Panc1 (cell line): ENCODE results near the gene SPOCK1. TPM values are rescaled to one million over a fixed set of nuclear protein-coding genes. Genes with fewer than 3 reads are reported as not detected.

ENCODE experiments used
- ATAC-seq: fragments of 200-7000 bp; cut with Tn5 transposase; 2 replicates; pipeline ENCODE4 v1.9.1; 2020; ENCODE audit warnings: mild to moderate bottlenecking, moderate library complexity
- BruUV-seq: library from RNA; stranded (reverse); fragments of 400-500 nt; replicated peaks from 2 replicates; lab custom pipeline; 2021; lab: Mats Ljungman, UMichigan
- CTCF ChIA-PET: fragments of 300-600 bp; sonication (Branson Sonifier 250); formaldehyde crosslinking; loops from one replicate; lab custom pipeline; 2022; ENCODE audit warnings: antibody characterized with exemption; lab: Charles Lee
- POLR2A ChIA-PET: fragments of 300-600 bp; sonication (Branson Sonifier 250); formaldehyde crosslinking; loops from one replicate; lab custom pipeline; 2022; ENCODE audit warnings: antibody characterized with exemption; lab: Charles Lee
- DNase-seq: peaks from one replicate; pipeline ENCODE4 v3.0.0-alpha.2; 2010; ENCODE audit warnings: low read depth, low spot score
- H3K27ac ChIP-seq: 2 replicates; pipeline ENCODE4 v1.5.1; 2011; ENCODE audit warnings: mild to moderate bottlenecking, low read length, inconsistent platforms
- H3K27me3 ChIP-seq: fragments of 200-500 bp; sonication (Bioruptor generic); 2 replicates; pipeline ENCODE4 v1.6.0; 2014; ENCODE audit warnings: low read length, inconsistent platforms; ENCODE audit not compliant: control insufficient read depth, insufficient read depth
- H3K36me3 ChIP-seq: fragments of 200-500 bp; sonication (Bioruptor generic); 2 replicates; pipeline ENCODE4 v1.5.1; 2014; ENCODE audit warnings: inconsistent platforms, mild to moderate bottlenecking, low read length, moderate library complexity; ENCODE audit not compliant: control insufficient read depth, insufficient read depth
- H3K4me1 ChIP-seq: 2 replicates; pipeline ENCODE4 v1.5.1; 2011; ENCODE audit warnings: inconsistent platforms, mild to moderate bottlenecking, low read length, moderate library complexity; ENCODE audit not compliant: control insufficient read depth, insufficient read depth
- H3K4me3 ChIP-seq, 2 experiments: 2 replicates each; pipeline ENCODE4 v1.5.1; 2011 to 2012; ENCODE audit warnings: low read depth in 2 of 2, low read length in 2 of 2, mild to moderate bottlenecking in 2 of 2, inconsistent platforms in 1 of 2, moderate library complexity in 1 of 2
- H3K9me3 ChIP-seq: fragments of 200-500 bp; sonication (Bioruptor generic); 2 replicates; pipeline ENCODE4 v1.5.1; 2014; ENCODE audit warnings: low read depth, mild to moderate bottlenecking, inconsistent platforms, low read length, moderate library complexity; ENCODE audit not compliant: control insufficient read depth, insufficient read depth
- CTCF ChIP-seq: fragments of 450-650 bp; IDR thresholded peaks from 2 replicates; pipeline ENCODE4 v1.5.1; 2017; ENCODE audit warnings: mild to moderate bottlenecking
- POLR2AphosphoS5 ChIP-seq: IDR thresholded peaks from 2 replicates; pipeline ENCODE4 v1.6.1; 2012; ENCODE audit warnings: mild to moderate bottlenecking, low read depth, low read length, moderate library complexity
- REST ChIP-seq, 2 experiments: IDR thresholded peaks; 2 replicates each; pipeline ENCODE4 v1.6.1; 2011 to 2012; ENCODE audit warnings: low read depth in 2 of 2, control low read depth in 1 of 2, low read length in 1 of 2, mild to moderate bottlenecking in 1 of 2, moderate library complexity in 1 of 2; ENCODE audit not compliant: insufficient read depth in 1 of 2
- SIN3A ChIP-seq: IDR thresholded peaks from 2 replicates; pipeline ENCODE4 v1.6.1; 2012; ENCODE audit warnings: low read depth, mild to moderate bottlenecking, low read length, moderate library complexity, borderline replicate concordance; ENCODE audit not compliant: insufficient read depth
- TCF7L2 ChIP-seq: IDR thresholded peaks from 2 replicates; pipeline ENCODE4 v1.6.1; 2011; ENCODE audit warnings: mild to moderate bottlenecking, low read depth, low read length, inconsistent platforms
- in situ Hi-C: cut with HindIII; loops from 2 replicates; pipeline ENCODE4 v1.10.0; 2016; ENCODE audit warnings: low sequenced_read_pairs, low pct_unique_long_range_greater_than_20kb
- intact Hi-C: fragments of 100-400 bp; cut with micrococcal nuclease; formaldehyde crosslinking; loops from one replicate; pipeline ENCODE4 v1.10.0; 2022; ENCODE audit not compliant: unreplicated experiment
- total RNA-seq: library from RNA; stranded (reverse); gene quantifications from one replicate; pipeline ENCODE4 v1.2.1, GENCODE V29; 2021; ENCODE audit not compliant: unreplicated experiment

Gene SPOCK1
- total RNA-seq, 1 experiment from 2014 or later: 15.6 TPM

GRCh38 chr5:137263371-137264005 lies 235.6 kb downstream of the SPOCK1 start:
- intact Hi-C loops (no loop called here), in situ Hi-C loops (no loop called here)
- ChIA-PET CTCF (no interaction called here), POLR2A (no interaction called here)
- H3K9me3 ChIP-seq: no peaks in the 10 kb centered on the region
- H3K4me3 ChIP-seq: no peak overlapping the region
- no TSS peak for BruUV-seq
- DNase-seq (no peak), ATAC-seq (no peak)
- TF ChIP-seq POLR2AphosphoS5: no peak
- TF ChIP-seq CTCF: no peak
- no peak for TF ChIP-seq REST (IDR thresholded peaks at IDR 0.05; ENCODE audit: insufficient read depth in 1 of 2, low read depth in 2 of 2, low read length in 1 of 2)
- no peak for TF ChIP-seq SIN3A
- no peak for TF ChIP-seq TCF7L2
- H3K36me3 ChIP-seq: no peaks in the 10 kb centered on the region
- peaks cover 2% of the 10 kb centered on the region; the same call in 1 of the 2 replicates for H3K27me3 ChIP-seq
- no peaks in the 10 kb centered on the region for H3K4me1 ChIP-seq
- H3K27ac ChIP-seq: no peak overlapping the region

- no peaks in the 10 kb centered on the region for H3K9me3 ChIP-seq
- H3K27ac ChIP-seq: no peak overlapping the region
- H3K4me3 ChIP-seq: no peak overlapping the region
- no peak for ATAC-seq
- in situ Hi-C loops (no loop called here), intact Hi-C loops (no loop called here)
- H3K4me1 ChIP-seq: no peaks in the 10 kb centered on the region
- ChIA-PET CTCF (no interaction called here), POLR2A (no interaction called here)
- BruUV-seq: no TSS peak
- TF ChIP-seq SIN3A: no peak
- no peak for TF ChIP-seq CTCF
- TF ChIP-seq POLR2AphosphoS5: no peak
- no peak for TF ChIP-seq REST (IDR thresholded peaks at IDR 0.05; ENCODE audit: insufficient read depth in 1 of 2, low read depth in 2 of 2, low read length in 1 of 2)
- no peak for TF ChIP-seq TCF7L2
- H3K36me3 ChIP-seq: no peaks in the 10 kb centered on the region
- H3K27me3 ChIP-seq: peaks cover 2% of the 10 kb centered on the region; the same call in 1 of the 2 replicates
- DNase-seq: no peak
Observed at GRCh38 chr5:137262818-137263217, 236.3 kb downstream of the SPOCK1 start.
